ENCODE results near the gene HELZ2.

The HELZ2 gene

DNA sequence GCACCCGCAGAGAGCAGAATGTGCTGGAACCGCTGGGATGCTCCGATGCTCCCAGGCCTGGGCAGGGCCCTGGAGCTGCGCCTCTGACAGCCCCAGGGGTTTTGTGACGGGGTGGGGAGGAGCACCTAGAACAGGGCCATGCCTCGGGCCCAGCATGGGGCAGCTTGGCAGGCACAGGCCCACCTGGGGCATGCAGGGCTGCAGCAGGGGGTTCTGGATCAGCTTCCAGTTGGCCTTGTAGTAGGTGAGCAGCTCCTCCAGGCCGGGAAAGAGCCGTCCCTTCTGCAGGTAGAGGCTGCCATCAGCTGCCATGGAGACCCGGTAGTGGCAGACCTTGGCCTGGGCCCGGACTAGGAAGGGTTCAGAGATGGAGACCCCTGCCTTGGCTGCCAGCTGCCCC is 30.9 kb downstream of the HELZ2 start:
- H3K27me3 Mint-ChIP-seq = peaks cover 5 to 23% of the 10 kb centered on the region in 2 donors
- ATAC-seq (replicated peaks) = no peak
- no peak overlapping the region for H3K27ac Mint-ChIP-seq
- H3K36me3 Mint-ChIP-seq (ENCODE audit: insufficient read depth) = peaks cover 3% of the 10 kb centered on the region
- no peaks in the 10 kb centered on the region for H3K9me3 Mint-ChIP-seq
- peaks cover 8 to 9% of the 10 kb centered on the region in 2 donors for H3K4me1 Mint-ChIP-seq (ENCODE audit: low read depth in 2 of 2)
- DNase-seq = no peak
- no peak overlapping the region for H3K4me3 Mint-ChIP-seq

DNA sequence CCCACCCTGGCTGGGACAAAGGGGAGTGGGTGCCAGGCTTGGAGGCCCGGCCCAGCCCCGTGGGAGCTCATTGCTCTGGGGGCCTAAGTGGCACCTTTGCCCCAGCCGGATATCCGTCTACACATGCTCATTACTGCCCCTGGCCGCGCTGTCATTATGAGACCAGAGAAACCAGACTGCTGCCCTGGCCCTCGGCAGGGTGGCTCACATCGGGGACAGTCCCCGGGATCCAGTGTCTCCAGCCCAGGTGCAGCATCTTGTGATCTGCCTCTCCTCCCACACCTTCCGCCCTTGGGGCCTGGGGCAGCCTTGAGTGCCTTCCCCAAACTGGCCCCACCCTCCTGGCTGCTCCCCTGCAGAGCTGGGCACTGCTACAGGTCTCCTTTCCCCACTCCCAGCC is 31.3 kb downstream of the HELZ2 start:
- H3K36me3 Mint-ChIP-seq (ENCODE audit: insufficient read depth) = peaks cover 3% of the 10 kb centered on the region
- DNase-seq (no peak), ATAC-seq (replicated peaks) (no peak)
- peaks cover 5 to 22% of the 10 kb centered on the region in 2 donors for H3K27me3 Mint-ChIP-seq
- no peak overlapping the region for H3K27ac Mint-ChIP-seq
- H3K4me3 Mint-ChIP-seq = no peak overlapping the region
- peaks cover 11 to 13% of the 10 kb centered on the region in 2 donors for H3K4me1 Mint-ChIP-seq (ENCODE audit: low read depth in 2 of 2)
- H3K9me3 Mint-ChIP-seq = no peaks in the 10 kb centered on the region

GRCh38 chr20:63542031-63542559 is 31.9 kb downstream of the HELZ2 start:
- H3K36me3 Mint-ChIP-seq (ENCODE audit: insufficient read depth) = peaks cover 3% of the 10 kb centered on the region
- no peak for DNase-seq
- no peak for ATAC-seq (replicated peaks)
- no peak overlapping the region for H3K27ac Mint-ChIP-seq
- peaks cover 5 to 21% of the 10 kb centered on the region in 2 donors for H3K27me3 Mint-ChIP-seq
- H3K9me3 Mint-ChIP-seq = no peaks in the 10 kb centered on the region
- no peak overlapping the region for H3K4me3 Mint-ChIP-seq
- H3K4me1 Mint-ChIP-seq (ENCODE audit: low read depth in 2 of 2) = peaks cover 14 to 16% of the 10 kb centered on the region in 2 donors

DNA sequence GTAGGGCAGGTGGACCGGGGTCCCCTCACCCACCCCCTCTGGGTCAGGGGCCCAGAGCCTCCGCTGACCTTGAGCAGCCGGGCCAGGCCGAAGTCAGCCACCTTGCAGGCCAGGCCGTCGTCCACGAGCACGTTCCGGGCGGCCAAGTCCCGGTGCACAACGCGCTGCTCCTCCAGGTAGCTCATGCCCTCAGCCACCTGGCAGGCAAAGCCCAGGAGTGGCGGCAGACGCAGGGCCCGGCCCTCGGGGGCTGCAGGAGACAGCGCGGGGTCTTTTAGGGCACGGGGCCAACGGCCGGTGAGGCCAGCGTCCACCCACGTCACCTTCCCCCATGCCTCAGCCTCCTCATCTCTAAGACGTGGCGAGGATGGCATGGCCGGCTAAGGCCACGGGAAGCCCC is 32.7 kb downstream of the HELZ2 start:
- no peak overlapping the region for H3K4me3 Mint-ChIP-seq
- peaks cover 5 to 13% of the 10 kb centered on the region in 2 donors for H3K27me3 Mint-ChIP-seq
- H3K9me3 Mint-ChIP-seq = no peaks in the 10 kb centered on the region
- H3K27ac Mint-ChIP-seq = no peak overlapping the region
- H3K36me3 Mint-ChIP-seq (ENCODE audit: insufficient read depth) = no peaks in the 10 kb centered on the region
- H3K4me1 Mint-ChIP-seq (ENCODE audit: low read depth in 2 of 2) = peaks cover 14 to 19% of the 10 kb centered on the region in 2 donors
- no peak for DNase-seq
- ATAC-seq (replicated peaks) = no peak

GRCh38 chr20:63540417-63541186 is 33.4 kb downstream of the HELZ2 start:
- Mint-ChIP-seq H3K9me3 (no peaks in the 10 kb centered on the region), H3K27me3 (peaks cover 5 to 11% of the 10 kb centered on the region in 2 donors), H3K4me1 (ENCODE audit: low read depth in 2 of 2) (peaks cover 16 to 18% of the 10 kb centered on the region in 2 donors), H3K27ac (peak overlapping the region in 1 of 2 donors; percentile 20), H3K36me3 (ENCODE audit: insufficient read depth) (no peaks in the 10 kb centered on the region), H3K4me3 (no peak overlapping the region)
- ATAC-seq (replicated peaks) (no peak), DNase-seq (no peak)

DNA sequence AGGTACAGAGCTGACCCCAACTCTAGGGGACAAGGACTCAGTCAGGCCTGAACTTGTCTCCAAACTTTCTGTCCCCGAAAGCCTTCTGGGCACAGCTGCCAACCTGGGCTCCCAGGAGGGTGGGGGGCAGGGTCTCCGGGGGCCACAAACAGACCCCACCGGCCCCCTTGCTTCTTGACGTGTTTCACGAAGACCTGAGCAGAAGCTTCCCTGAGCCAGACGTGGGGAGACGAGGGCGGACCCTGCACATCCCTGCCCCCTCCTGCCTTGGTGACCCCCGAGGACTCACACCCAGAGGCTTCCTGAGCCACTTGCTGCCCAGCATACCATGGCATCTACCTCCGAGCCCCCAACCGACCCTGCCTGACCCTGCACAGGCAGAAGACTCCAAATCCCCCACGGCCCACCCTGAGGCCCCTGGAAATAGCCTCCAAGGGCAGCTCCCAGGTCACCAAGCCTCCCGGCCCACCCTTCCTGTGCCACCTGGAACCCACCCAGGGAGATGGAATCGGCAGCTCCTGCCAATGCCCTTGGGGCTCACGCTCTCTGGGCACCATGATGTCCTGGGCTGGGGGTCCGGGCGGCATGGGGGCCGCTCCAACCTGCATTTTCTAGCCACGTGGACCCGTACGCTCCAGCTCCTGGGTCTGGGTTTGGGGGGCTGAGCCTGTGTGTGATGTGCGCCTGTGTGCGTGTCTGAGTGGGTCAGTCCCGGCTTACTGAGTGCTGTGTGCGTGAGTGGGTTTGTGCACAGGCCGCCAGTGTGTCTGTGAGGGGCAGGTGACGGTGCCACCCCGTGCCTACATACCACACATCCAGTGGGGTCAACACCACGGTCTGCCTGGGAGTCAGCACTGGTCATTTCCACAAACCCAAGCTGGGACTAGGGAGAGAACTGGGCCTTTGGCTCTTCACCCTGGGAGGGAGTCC is 34.3 kb downstream of the HELZ2 start:
- Mint-ChIP-seq H3K27ac (peak overlapping the region; percentile 59 to 73), H3K36me3 (ENCODE audit: insufficient read depth) (no peaks in the 10 kb centered on the region), H3K9me3 (no peaks in the 10 kb centered on the region), H3K4me1 (ENCODE audit: low read depth in 2 of 2) (peaks cover 13 to 15% of the 10 kb centered on the region in 2 donors), H3K4me3 (peak overlapping the region in 1 of 2 donors; percentile 23), H3K27me3 (peaks cover 0 to 2% of the 10 kb centered on the region in 2 donors)
- DNase-seq = no peak
- ATAC-seq (replicated peaks) = no peak

DNA sequence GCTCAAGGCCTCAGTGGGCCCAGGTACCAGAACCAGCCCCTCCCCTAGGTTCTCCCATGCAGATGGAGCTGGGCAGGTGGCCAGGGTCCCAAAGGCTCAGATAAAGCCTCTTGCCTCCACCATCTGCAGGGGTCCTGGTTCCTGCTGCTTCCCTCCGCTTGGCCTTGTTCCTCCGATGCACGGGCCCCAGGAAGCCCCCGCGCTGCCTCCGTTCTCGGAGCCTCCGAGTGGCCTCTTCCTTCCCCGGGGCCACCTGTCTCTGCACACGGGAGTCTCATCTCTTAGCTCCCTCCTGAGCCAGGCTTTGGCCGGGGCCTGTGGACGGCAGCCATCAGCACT is 35.0 kb downstream of the HELZ2 start:
- DNase-seq (no peak), ATAC-seq (replicated peaks) (no peak)
- Mint-ChIP-seq H3K4me3 (peak overlapping the region in 1 of 2 donors; percentile 12), H3K36me3 (ENCODE audit: insufficient read depth) (no peaks in the 10 kb centered on the region), H3K4me1 (ENCODE audit: low read depth in 2 of 2) (peaks cover 13 to 15% of the 10 kb centered on the region in 2 donors), H3K27me3 (no peaks in the 10 kb centered on the region), H3K9me3 (no peaks in the 10 kb centered on the region), H3K27ac (peak overlapping the region; percentile 59 to 73)

GRCh38 chr20:63538204-63539091 is 35.6 kb downstream of the HELZ2 start:
- Mint-ChIP-seq H3K4me3 (peak overlapping the region; percentile 69 to 75), H3K27ac (peak overlapping the region; percentile 79 to 82), H3K27me3 (no peaks in the 10 kb centered on the region), H3K4me1 (ENCODE audit: low read depth in 2 of 2) (peaks cover 13 to 15% of the 10 kb centered on the region in 2 donors), H3K9me3 (no peaks in the 10 kb centered on the region), H3K36me3 (ENCODE audit: insufficient read depth) (no peaks in the 10 kb centered on the region)
- DNase-seq (peak; percentile 39 to 45 (median 42)), ATAC-seq (replicated peaks) (peak; percentile 20)

GRCh38 chr20:63537525-63538203 is 36.4 kb downstream of the HELZ2 start:
- DNase-seq (peak; percentile 93 to 94 (median 93)), ATAC-seq (replicated peaks) (peak; percentile 88)
- H3K27me3 Mint-ChIP-seq = no peaks in the 10 kb centered on the region
- peak overlapping the region; percentile 79 to 82 for H3K27ac Mint-ChIP-seq
- no peaks in the 10 kb centered on the region for H3K9me3 Mint-ChIP-seq
- H3K36me3 Mint-ChIP-seq (ENCODE audit: insufficient read depth) = no peaks in the 10 kb centered on the region
- H3K4me1 Mint-ChIP-seq (ENCODE audit: low read depth in 2 of 2) = peaks cover 13 to 15% of the 10 kb centered on the region in 2 donors
- H3K4me3 Mint-ChIP-seq = peak overlapping the region; percentile 69 to 75

GRCh38 chr20:63536997-63537524 is 37.0 kb downstream of the HELZ2 start, which contains the start of gene PTK6:
Gene PTK6, minus strand, starts transcription at chr20:63537376. Its CDS starts 62 bp downstream, at chr20:63537314.
- Mint-ChIP-seq H3K36me3 (ENCODE audit: insufficient read depth) (no peaks in the 10 kb centered on the region), H3K4me3 (peak within 1 kb of the TSS; percentile 69 to 75), H3K27ac (peak within 1 kb of the TSS; percentile 79 to 82), H3K27me3 (no peaks in the 10 kb centered on the region), H3K4me1 (ENCODE audit: low read depth in 2 of 2) (peaks cover 13 to 15% of the 10 kb centered on the region in 2 donors), H3K9me3 (no peaks in the 10 kb centered on the region)
- peak; percentile 0 for ATAC-seq (replicated peaks)
- no peak for DNase-seq

GRCh38 chr20:63536241-63536977 is 37.6 kb downstream of the HELZ2 start:
- H3K27me3 Mint-ChIP-seq = no peaks in the 10 kb centered on the region

More at GRCh38 chr20:63536241-63536977, 37.6 kb downstream of the HELZ2 start:
- H3K36me3 Mint-ChIP-seq (ENCODE audit: insufficient read depth) = no peaks in the 10 kb centered on the region
- H3K9me3 Mint-ChIP-seq = no peaks in the 10 kb centered on the region
- peaks cover 13 to 15% of the 10 kb centered on the region in 2 donors for H3K4me1 Mint-ChIP-seq (ENCODE audit: low read depth in 2 of 2)
- DNase-seq = no peak
- no peak overlapping the region for H3K27ac Mint-ChIP-seq
- no peak for ATAC-seq (replicated peaks)
- peak overlapping the region in 1 of 2 donors; percentile 69 for H3K4me3 Mint-ChIP-seq
